ENCODE results near the gene ZNF692.

GRCh38 chr1:248810727-248811513 is 48.0 kb downstream of the ZNF692 start:
- no peak for TF ChIP-seq POLR2AphosphoS5 (IDR thresholded peaks at IDR 0.05; ENCODE audit: insufficient read depth, low read depth, low read length)
- no peak for TF ChIP-seq EZH2 (IDR thresholded peaks at IDR 0.05; ENCODE audit: borderline replicate concordance, low read depth, low read length, severe bottlenecking)
- TF ChIP-seq MYC (IDR thresholded peaks at IDR 0.05; ENCODE audit: low read depth, low read length), result no peak
- no peak for TF ChIP-seq POLR2A (IDR thresholded peaks at IDR 0.05; ENCODE audit: low read depth, low read length)
